CD4-positive, alpha-beta T cell treated with Interleukin-6 for 4 hours (primary cell): ENCODE results near the gene CLSTN1.
"Not testable (repeated sequence)": the region's sequence is repeated elsewhere in the genome, so short reads cannot be mapped to it uniquely, and the experiment has no call there.

ENCODE experiments used
- DNase-seq: peaks from one replicate; pipeline ENCODE4 v3.0.0-alpha.2; 2020; ENCODE audit warnings: mixed read lengths

The CLSTN1 gene

DNA sequence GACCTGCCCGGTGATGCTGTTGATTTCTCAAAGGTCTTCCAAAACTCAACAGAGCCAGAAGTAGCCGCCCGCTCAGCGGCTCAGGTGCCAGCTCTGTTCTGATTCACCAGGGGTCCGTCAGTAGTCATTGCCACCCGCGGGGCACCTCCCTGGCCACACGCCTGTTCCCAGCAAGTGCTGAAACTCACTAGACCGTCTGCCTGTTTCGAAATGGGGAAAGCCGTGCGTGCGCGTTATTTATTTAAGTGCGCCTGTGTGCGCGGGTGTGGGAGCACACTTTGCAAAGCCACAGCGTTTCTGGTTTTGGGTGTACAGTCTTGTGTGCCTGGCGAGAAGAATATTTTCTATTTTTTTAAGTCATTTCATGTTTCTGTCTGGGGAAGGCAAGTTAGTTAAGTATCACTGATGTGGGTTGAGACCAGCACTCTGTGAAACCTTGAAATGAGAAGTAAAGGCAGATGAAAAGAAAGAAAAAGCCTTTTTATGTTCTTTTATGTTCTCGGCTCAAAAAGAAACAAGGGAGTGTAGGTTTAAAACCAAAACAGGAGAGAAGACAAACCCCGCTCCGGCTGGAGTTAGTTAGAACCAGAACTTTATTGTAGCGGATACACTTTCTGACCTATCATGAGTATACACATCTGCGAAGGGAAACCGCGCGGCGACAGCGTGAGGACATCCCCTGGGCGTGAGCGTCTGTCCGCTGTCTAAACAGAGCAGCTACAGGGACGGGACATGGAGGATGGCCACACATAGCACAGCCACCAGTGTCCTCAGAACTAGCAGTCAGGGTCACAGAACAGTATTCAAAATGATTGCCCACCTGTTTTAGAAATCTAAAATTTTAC is 95.1 kb downstream of the CLSTN1 start:
- DNase-seq: peak; percentile 76

GRCh38 chr1:9726905-9727595 is 96.7 kb downstream of the CLSTN1 start:
- DNase-seq: no peak

DNA sequence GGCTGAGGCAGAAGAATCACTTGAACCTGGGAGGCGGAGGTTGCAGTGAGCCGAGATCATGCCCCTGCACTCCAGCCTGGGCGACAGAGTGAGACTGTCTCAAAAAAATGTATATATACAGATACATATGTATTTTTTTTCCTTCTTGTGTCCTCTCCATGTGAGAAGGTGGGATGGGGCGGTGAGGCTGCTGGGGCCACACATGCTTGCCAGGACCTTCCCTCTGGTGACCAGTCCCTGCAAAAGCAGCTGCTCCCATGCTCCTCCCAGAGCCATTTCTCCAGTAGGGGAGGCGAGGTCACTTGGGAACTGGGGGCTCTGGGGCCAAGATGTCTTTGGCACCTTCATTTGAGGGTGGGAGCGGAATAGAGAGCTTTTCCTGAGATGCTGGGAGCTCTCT is 97.4 kb downstream of the CLSTN1 start:
- no peak for DNase-seq

DNA sequence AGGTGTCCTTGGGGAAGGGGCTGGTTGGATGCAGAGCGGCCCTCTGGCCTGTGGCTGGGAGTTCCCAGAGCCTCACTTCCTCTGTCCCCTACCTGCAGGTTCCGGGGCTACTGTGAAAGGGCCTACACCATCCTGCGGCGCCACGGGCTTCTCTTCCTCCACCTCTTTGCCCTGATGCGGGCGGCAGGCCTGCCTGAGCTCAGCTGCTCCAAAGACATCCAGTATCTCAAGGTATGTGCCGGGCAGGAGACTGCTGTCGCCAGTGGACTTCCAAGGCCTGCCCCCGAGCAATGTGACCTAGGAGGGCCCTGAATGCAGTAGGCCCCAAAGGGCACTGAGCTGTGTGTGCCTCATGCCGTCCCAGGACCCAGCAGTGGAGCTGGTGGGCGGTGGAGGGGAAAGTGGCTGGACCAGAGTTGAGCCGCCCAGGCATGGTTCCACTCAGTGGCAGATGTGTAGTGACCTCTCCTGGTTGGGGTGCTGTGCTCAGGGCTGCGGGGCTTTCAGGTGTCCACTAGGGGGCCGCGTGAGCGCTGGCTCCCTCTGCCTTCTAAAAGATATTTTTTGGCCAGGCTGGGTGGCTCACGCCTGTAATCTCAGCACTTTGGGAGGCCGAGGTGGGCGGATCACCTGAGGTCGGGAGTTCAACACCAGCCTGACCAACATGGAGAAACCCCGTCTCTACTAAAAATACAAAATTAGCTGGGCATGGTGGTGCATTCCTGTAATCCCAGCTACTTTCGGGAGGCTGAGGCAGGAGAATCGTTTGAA is 98.9 kb downstream of the CLSTN1 start:
- peak; percentile 80 for DNase-seq

DNA sequence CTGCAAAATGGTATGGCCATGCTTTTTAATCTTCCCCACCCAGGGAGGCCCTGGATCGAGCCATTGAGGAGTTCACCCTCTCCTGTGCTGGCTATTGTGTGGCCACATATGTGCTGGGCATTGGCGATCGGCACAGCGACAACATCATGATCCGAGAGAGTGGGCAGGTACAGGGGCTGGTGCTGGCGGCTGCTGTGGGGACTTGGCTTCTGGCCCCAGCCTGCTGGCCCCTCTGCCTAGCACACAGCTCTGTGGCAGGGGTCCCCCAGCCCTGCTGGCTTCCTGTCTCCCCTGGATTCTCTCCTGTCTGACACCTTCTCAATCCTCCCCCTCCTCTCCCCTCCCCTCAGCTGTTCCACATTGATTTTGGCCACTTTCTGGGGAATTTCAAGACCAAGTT is 99.8 kb downstream of the CLSTN1 start:
- no peak for DNase-seq

DNA sequence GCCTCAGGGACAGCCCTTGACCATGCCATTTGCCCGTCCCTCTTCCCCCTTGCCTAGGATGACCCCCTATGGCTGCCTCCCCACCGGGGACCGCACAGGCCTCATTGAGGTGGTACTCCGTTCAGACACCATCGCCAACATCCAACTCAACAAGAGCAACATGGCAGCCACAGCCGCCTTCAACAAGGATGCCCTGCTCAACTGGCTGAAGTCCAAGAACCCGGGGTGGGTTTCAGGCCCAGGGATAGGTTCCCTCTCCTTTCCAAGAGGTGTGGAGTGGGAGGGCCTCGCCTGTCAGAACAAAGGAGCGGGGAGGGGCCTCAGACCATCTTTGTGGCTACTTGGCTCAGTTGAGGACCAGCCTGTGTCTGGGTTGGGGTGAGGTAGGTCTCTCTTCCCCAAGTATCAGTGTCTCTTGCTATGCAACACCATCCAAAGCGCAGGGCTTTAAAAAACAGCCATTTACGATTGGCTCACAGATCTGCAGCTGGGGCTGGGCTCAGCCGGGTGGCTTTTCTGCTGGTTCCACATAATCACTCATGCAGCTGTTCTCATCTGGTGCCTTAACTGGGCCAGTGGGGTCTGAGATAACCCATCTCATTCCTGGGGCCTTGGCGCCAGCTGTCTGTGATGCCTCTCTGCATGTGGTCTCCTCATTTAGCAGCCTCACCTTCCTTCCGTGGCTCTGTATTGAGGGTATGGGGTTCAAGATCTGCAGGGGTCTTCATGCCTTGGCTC is 100.5 kb downstream of the CLSTN1 start:
- no peak for DNase-seq

DNA sequence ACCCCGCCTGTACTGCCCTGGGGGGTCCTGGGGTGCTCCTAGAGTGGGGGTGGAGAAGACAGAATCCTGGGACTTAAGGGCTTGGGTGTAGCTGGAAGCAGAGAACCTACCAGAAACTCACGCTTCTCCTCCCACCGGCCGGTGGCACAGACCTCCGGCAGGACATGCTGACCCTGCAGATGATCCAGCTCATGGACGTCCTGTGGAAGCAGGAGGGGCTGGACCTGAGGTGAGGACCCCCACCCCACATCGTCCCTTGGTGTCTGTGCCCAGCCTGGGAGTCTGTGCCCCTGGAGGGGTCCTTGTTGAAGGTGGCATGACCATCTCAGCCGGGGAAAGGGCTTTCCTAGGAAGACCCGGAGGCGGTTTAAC is 101.4 kb downstream of the CLSTN1 start:
- no peak for DNase-seq

DNA sequence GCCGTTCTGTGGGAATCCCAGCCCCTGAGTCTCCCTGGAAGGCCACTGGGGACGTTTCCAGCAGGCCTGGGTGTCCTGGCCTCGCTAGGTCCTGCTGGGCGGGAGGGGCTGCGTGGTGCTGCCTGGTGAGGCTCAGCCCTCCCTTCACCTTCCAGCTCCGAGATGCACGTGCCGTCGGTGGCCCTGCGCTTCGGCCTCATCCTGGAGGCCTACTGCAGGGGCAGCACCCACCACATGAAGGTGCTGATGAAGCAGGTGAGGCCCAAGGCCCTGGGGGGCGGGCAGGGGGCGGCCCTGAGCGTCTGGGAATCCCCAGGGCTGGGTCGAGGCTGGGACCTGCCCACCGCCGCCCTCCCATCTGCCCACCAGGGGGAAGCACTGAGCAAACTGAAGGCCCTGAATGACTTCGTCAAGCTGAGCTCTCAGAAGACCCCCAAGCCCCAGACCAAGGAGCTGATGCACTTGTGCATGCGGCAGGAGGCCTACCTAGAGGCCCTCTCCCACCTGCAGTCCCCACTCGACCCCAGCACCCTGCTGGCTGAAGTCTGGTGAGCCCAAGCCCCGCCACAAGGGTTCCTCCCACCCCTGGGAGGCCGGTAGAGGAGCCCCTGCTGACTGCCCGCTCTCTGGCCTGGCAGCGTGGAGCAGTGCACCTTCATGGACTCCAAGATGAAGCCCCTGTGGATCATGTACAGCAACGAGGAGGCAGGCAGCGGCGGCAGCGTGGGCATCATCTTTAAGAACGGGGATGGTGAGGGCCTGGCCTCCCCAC is 102.0 kb downstream of the CLSTN1 start:
- DNase-seq: peak; percentile 77

DNA sequence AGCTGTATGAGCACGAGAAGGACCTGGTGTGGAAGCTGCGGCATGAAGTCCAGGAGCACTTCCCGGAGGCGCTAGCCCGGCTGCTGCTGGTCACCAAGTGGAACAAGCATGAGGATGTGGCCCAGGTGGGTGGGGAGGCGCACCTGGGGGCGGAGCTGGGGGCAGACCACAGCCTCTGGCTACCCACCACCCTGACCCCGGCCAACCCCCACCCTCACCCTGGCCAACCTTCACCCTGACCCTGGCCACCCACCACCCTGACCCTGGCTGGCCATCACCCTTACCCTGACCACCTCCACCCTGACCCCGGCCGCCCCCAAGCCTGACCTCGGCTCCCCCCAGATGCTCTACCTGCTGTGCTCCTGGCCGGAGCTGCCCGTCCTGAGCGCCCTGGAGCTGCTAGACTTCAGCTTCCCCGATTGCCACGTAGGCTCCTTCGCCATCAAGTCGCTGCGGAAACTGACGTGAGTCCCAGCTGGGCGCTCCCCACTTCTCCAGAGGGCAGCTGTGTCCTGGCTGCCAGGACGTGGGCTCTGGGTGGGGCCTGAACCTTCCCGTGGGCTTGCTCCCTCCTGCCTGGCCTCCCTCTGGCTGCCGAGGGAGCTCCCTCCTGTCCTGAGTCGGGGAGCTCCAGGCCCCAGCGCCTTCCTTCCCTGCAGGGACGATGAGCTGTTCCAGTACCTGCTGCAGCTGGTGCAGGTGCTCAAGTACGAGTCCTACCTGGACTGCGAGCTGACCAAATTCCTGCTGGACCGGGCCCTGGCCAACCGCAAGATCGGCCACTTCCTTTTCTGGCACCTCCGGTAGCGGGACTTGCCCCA is 102.8 kb downstream of the CLSTN1 start:
- no peak for DNase-seq

- DNase-seq: no peak
Measured at GRCh38 chr1:9719978-9720722, 103.6 kb downstream of the CLSTN1 start.

DNA sequence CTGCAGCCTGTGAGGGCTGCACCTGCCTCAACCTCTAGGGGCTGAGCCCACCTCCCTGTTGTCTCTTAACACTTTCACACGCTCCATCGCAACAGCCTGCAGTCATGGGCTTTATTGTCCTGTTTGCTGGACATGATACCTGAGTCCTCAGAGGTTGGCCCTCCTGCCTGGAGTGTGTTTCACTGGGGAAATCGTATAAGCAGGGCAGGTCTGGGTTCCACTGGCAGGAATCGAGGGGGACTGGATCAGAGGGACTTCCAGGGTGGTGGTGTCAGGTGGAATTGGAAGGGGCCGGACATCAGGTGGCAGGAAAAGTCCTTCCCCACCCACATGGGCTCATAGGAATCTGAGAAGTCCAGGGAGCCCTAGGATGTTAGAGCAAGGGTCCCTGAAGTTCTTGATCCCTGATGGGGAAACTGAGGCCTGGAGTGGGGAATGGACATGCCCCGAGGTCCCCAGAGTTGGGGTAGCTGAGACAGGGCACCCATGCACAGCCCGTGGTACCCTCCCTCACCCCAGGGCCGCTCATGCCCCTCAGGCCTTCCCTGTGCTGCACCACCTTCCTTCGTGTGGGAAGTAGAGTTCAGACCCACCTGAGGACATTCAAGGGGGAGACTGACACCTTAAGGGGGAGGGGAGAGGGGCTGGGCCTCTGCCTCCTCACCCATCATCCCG is 105.6 kb downstream of the CLSTN1 start:
- no peak for DNase-seq

DNA sequence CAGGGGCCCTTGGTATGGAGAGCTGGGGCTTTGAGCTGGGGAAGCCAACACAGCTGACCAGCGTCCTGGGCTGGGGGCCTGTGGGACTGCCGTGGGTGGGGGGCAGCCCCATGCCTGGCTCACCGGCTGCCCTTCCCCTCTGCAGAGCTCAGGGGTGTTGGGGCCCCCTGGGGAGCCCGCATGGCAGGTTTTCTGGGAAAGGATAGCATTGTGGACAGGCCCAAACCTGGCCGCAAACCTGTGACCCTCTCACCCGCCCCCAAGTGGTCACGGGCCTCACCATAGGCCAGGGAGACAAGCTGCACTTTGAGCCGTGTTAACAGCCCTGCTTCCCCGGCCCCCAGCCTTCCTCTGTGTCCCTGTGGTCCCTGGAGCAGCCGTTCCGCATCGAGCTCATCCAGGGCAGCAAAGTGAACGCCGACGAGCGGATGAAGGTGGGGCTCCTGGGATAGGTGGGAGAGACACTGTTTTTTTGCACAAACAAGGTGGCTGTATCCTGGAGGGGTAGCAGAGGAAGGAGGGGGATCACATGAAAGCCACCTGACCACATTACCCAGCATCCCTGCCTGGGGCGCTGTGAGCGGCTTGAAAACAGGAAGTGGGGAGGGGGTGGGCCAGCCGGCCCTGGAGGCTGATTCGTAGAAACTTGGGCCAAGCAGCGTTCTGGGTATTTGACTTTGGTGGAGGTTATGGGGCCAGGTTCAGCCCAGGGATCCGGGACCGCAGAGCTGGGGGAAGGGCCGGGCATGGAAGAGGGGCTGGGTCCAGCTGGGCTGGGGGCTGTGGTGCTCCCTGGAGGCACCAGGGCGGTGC is 106.4 kb downstream of the CLSTN1 start:
- peak; percentile 95 for DNase-seq

GRCh38 chr1:9716404-9717192 is 107.2 kb downstream of the CLSTN1 start:
- peak; percentile 42 for DNase-seq

- DNase-seq: peak; percentile 72
Measured at GRCh38 chr1:9715536-9716226, 108.1 kb downstream of the CLSTN1 start.

- peak; percentile 67 for DNase-seq
Measured at GRCh38 chr1:9714257-9714718, 109.5 kb downstream of the CLSTN1 start.

GRCh38 chr1:9712767-9713166 is 111.0 kb downstream of the CLSTN1 start:
- DNase-seq: not testable (repeated sequence)

- no peak for DNase-seq
Measured at GRCh38 chr1:9711466-9712020, 112.2 kb downstream of the CLSTN1 start.
